Stimulated activated CD4-positive, alpha-beta T cell treated with anti-CD3 and anti-CD28 coated beads, Interleukin-12 subunit alpha, Interleukin-12 subunit beta, amount 100 ng/mL, for 48 hours (primary cell): ENCODE results near the gene PSMA2.

Experiments used
- DNase-seq, 3 donors: peaks; one replicate each; pipeline ENCODE4 v3.0.0-alpha.2; 2020; ENCODE audit warnings: low read depth in 2 of 3, low spot score in 1 of 3

The PSMA2 gene

GRCh38 chr7:42931834-42932651, at the start of gene PSMA2, which contains the start of gene MRPL32:
Gene PSMA2 (minus strand): TSS chr7:42932174. CDS start chr7:42932158, 16 bp downstream.
Gene MRPL32 (plus strand): TSS chr7:42932376. CDS start chr7:42932387, 11 bp downstream.
- peak; percentile 86 to 91 (median 89) for DNase-seq

DNA sequence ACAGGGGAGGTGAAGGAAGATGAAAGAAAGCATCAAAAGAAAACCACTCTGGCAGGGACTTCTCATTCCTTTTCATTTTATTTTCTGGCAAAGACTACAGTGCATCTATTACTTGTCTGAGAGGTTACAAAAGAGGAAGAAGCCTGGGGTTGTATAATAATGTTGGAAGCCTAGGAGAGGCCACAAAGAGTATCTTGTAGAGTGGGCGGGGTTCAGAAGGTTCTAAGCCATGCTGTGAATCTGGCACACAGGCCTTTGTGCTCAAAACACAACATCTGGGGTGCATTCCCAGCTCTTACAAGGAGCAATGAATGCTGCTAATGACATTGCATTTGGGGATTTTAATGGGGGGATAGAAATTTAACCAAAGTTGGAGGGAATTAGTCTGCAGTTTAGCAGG, 49.6 kb upstream of the PSMA2 start:
- no peak for DNase-seq

GRCh38 chr7:42980514-42980913, 48.5 kb upstream of the PSMA2 start:
- no peak for DNase-seq

GRCh38 chr7:42980084-42980483, 48.1 kb upstream of the PSMA2 start:
- DNase-seq: no peak

- no peak for DNase-seq
These were observed 46.5 kb upstream of the PSMA2 start for GRCh38 chr7:42978496-42978895.

DNA sequence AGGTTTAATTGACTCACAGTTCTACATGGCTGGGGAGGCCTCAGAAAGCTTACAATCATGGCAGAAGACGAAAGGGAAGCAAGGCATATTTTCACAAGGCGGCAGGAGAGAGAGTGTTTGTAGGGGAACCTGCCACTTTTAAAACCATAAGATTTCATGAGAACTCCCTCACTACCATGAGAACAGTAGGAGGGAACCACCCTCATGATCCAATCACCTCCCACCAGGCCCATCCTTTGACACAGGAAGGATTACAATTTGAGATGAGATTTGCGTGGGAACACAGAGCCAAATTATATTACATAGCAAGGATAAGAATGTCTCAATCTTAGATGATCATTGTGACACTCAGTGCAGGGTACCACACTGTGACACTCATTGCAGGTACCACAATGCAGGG, 44.4 kb upstream of the PSMA2 start:
- no peak for DNase-seq

DNA sequence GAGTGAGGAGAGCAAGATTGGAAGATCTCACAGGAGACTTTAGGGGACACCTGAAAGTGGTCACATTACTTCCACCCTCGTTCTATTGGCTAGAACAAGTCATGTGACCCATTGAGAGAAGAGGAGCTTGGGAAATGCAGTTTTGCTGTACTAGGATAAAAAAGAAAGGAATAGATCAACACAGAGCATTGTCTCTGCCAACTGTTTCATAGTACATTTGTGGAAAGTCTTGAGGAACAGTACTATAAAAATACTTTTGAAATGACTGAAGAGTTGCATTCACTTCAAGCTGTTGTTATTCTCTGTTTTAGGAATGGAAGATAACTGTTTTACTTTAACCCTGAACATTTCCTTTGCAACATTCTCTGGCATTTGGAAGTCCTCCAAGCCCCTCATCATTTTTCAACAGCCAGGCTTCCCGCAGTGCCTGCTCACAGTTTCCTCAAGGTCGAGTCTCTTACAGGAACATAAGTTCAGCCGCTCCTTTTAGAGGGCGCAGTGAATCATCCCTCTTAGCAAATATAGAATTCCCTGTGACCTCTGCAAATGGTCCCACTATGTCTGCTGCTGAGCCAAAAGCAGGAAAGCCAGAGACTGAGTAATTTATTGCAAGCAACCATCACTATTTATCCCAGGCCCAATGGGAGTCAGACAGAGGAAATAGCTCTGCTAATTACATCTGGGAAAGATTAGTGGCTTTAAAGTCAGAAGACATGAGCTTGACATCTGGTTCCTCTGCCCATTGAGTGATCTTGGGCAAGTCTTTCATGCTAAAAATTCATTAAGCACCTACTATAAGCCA, 40.9 kb upstream of the PSMA2 start:
- no peak for DNase-seq

- no peak for DNase-seq
These were observed 35.4 kb upstream of the PSMA2 start for GRCh38 chr7:42967391-42967790.

DNA sequence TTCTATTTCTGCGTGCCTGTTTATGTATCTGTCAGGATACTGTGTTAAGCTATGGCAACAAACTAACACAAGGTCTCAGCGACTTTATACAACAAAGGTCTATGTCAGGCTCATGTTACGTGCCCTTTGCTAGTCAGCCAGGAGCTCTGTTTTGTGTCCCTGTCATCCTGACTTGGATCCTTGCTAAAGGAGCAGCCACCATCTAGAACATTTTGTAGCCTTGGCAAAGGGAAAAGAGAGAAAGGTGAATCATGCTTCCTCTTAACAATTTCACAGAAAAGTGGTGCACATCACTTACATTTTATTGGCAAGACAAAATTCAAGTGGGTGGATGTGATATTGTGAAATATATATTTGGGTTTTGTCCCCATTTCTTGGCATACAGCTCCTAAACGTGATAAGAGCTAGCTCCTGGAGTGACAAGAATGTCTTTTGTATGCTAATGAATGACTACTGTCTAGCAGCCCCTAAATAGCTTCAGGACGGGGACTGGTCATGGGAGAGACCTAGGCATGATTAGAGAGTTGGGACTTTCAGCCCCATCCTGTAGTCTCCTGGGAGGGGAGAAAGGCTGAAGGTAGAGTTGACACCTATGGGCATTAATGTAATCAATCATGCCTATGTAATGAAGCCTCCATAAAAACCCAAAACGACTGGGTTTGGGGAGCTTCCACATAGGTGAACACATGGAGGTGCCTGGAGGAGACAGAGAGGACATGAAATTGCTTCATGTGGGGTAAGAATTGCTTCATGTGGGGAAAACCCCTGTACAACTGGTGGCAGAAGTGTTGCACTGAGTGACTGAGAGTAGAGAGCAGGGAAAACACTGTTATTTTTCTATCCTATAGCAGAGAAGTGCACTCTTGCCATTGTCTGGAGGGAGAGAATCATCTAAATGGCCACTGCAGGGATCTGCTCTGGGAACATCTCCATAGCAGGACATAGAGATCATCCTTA, 33.2 kb upstream of the PSMA2 start:
- no peak for DNase-seq

- DNase-seq: no peak
These were observed 32.3 kb upstream of the PSMA2 start for GRCh38 chr7:42964293-42964692.

DNA sequence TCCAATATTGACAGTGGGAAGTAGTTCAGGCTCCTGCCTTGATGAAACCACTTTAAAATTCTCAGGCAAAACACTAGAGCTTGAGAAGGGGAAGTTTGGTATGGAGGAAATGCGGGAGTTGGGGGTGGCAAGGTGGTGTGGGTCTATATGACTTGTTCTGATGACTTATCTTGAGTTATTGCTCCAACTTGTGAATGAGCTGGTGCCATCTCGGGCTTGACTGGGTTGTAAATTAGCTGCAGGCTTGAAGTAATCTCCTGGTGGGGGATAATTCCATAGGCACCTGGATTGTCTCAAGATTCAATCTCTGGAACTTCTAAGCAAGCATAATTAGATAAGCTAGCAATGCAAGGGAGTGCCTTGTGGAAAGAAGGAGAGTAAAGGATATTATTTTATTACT, 29.2 kb upstream of the PSMA2 start:
- no peak for DNase-seq

GRCh38 chr7:42960762-42961161, 28.8 kb upstream of the PSMA2 start:
- DNase-seq: no peak

GRCh38 chr7:42959549-42959948, 27.6 kb upstream of the PSMA2 start:
- no peak for DNase-seq

DNA sequence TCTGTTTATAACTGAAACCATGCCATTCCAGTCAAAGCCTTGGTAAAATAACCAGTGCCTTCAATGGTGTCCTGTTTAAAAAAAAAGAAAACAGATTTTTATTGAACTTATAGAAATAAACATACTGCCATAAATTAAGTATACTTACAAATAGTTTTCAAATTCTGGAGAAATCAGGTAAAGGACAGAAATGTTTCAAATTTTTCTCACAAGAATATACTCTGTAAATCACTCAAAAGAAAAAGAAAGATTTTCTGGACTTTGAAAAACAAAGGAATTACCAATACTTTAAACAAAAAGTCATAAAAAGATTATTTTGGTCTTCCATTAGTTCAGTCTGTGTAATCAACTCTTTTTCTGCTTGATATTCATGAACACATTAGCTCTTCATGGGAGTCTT, 24.1 kb upstream of the PSMA2 start:
- no peak for DNase-seq

- no peak for DNase-seq
These were observed 22.0 kb upstream of the PSMA2 start for GRCh38 chr7:42953994-42954393.

DNA sequence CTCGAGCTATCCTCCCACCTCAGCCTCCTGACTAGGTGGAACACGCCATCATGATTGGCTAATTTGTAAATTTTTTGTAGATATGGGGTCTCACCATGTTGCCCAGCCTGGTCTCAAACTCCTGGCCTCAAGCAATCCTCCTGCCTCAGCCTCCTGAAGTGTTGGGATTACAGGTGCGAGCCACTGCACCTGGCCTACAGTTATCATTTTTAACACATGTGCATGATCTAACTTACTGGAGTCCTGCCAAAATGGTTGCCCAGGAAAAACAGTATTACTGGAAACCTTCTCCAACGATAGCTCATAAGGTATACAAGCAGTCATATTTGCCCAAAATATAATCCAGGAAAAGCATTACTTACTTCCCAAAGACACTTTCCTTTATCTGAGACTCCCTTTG, 20.4 kb upstream of the PSMA2 start:
- no peak for DNase-seq

DNA sequence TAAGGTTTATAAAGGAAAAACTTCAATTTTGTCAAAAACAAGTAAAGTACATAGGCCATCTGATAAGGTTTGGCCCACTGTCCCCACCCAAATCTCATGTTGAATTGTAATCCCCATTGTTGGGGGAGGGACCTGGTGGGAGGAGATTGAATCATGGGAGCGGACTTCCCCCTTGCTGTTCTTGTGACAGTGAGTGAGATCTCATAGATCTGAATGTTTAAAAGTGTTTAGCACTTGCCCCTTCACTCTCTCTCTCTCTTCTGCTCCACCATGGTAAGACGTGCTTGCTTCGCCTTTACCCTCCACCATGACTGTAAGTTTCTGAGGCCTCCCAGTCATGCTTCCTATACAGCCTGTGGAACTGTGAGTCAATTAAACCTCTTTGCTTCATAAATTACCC, 18.4 kb upstream of the PSMA2 start:
- no peak for DNase-seq

- DNase-seq: no peak
These were observed 15.5 kb upstream of the PSMA2 start for GRCh38 chr7:42947521-42947920.

- no peak for DNase-seq
These were observed 14.6 kb upstream of the PSMA2 start for GRCh38 chr7:42946627-42946950.

GRCh38 chr7:42945821-42946626, 14.1 kb upstream of the PSMA2 start:
- no peak for DNase-seq
